Peyer's patch (tissue), 4 donors: Measurements from ENCODE around the gene RBM10. TPM values are rescaled to one million over a fixed set of nuclear protein-coding genes. Genes with fewer than 3 reads are reported as not detected.

Source experiments
- DNase-seq, 3 donors: peaks; one replicate each; pipeline ENCODE4 v3.0.0-alpha.2; 2017 to 2019
- H3K27ac ChIP-seq, 4 donors: fragments of 200-600 bp; sonication (generic); one replicate each; pipeline ENCODE4 v1.5.1; 2016 to 2019
- H3K27me3 ChIP-seq, 2 donors: fragments of 200-600 bp; sonication (generic); one replicate each; pipeline ENCODE4 v1.5.1; 2019
- H3K36me3 ChIP-seq, 3 donors: fragments of 200-600 bp; sonication (generic); one replicate each; pipeline ENCODE4 v1.5.1; 2016 to 2019
- H3K4me1 ChIP-seq, 4 donors: fragments of 200-600 bp; sonication (generic); one replicate each; pipeline ENCODE4 v1.5.1; 2016 to 2019
- H3K4me3 ChIP-seq, 4 donors: fragments of 200-600 bp; sonication (generic); 1 replicate in 3 of 4; 2 replicates in 1 of 4; pipeline ENCODE4 v1.5.1; 2016 to 2019; ENCODE audit warnings: mild to moderate bottlenecking in 1 of 4
- H3K9me3 ChIP-seq, 4 donors: fragments of 200-600 bp; sonication (generic); one replicate each; pipeline ENCODE4 v1.5.1; 2016 to 2019; ENCODE audit warnings: mild to moderate bottlenecking in 1 of 4
- CTCF ChIP-seq, 6 experiments: fragments of 450-650 bp in 4 of 6; fragments of 200-600 bp in 2 of 6; sonication (generic) in 1 of 6; IDR thresholded peaks; one replicate each; pipeline ENCODE4 v1.5.1; 2017 to 2019; ENCODE audit warnings: antibody characterized with exemption in 6 of 6, mild to moderate bottlenecking in 3 of 6, moderate library complexity in 1 of 6
- POLR2A ChIP-seq, 2 donors: fragments of 450-650 bp; IDR thresholded peaks; one replicate each; pipeline ENCODE4 v1.5.1; 2017; ENCODE audit warnings: antibody characterized with exemption in 2 of 2, mild to moderate bottlenecking in 2 of 2, moderate library complexity in 2 of 2
- total RNA-seq, 4 donors: library from RNA; depleted of rRNA; stranded (reverse); fragments of >200 nt; gene quantifications; one replicate each; pipeline ENCODE4 v1.1.0, GENCODE V29; 2016

Gene RBM10
- total RNA-seq, 4 donors from 2014 or later, result 24.9 to 47.0 (median 35.3) TPM

GRCh38 chrX:47231167-47231566 is 86.1 kb downstream of the RBM10 start:
- Histone ChIP-seq H3K36me3 (peaks cover 0 to 24% (median 0%) of the 10 kb centered on the region in 3 donors), H3K27me3 (no peaks in the 10 kb centered on the region), H3K4me3 (no peak overlapping the region), H3K4me1 (no peaks in the 10 kb centered on the region), H3K27ac (no peak overlapping the region), H3K9me3 (no peaks in the 10 kb centered on the region)
- DNase-seq, result peak in 1 of 3 donors; percentile 7
- no peak for TF ChIP-seq CTCF (IDR thresholded peaks at IDR 0.05)
- no peak for TF ChIP-seq POLR2A (IDR thresholded peaks at IDR 0.05)

GRCh38 chrX:47232197-47232802 is 87.3 kb downstream of the RBM10 start:
- no peak for TF ChIP-seq POLR2A (IDR thresholded peaks at IDR 0.05)
- TF ChIP-seq CTCF (IDR thresholded peaks at IDR 0.05), result no peak
- H3K9me3 ChIP-seq, result no peaks in the 10 kb centered on the region
- no peaks in the 10 kb centered on the region for H3K4me1 ChIP-seq
- no peaks in the 10 kb centered on the region for H3K27me3 ChIP-seq
- peak overlapping the region; percentile 90 to 100 (median 96) for H3K27ac ChIP-seq
- peaks cover 0 to 12% (median 0%) of the 10 kb centered on the region in 3 donors for H3K36me3 ChIP-seq
- no peak for DNase-seq
- H3K4me3 ChIP-seq, result peak overlapping the region; percentile 56 to 75 (median 66)

- H3K36me3 ChIP-seq, result peaks cover 0 to 10% (median 0%) of the 10 kb centered on the region in 3 donors
- no peaks in the 10 kb centered on the region for H3K4me1 ChIP-seq
- peak in 1 of 2 donors; percentile 31 for TF ChIP-seq POLR2A (IDR thresholded peaks at IDR 0.05)
- TF ChIP-seq CTCF (IDR thresholded peaks at IDR 0.05), result no peak
- peak in 2 of 3 donors; percentile 45 to 67 for DNase-seq
- H3K9me3 ChIP-seq, result no peaks in the 10 kb centered on the region
- H3K4me3 ChIP-seq, result peak within 1 kb of the TSS; percentile 56 to 75 (median 66)
- peak within 1 kb of the TSS; percentile 90 to 100 (median 96) for H3K27ac ChIP-seq
- H3K27me3 ChIP-seq, result no peaks in the 10 kb centered on the region
Observed at GRCh38 chrX:47232803-47233332, 87.8 kb downstream of the RBM10 start, which contains the start of gene USP11. Gene USP11 (plus strand): TSS chrX:47233009. CDS start chrX:47233044, 35 bp downstream.

GRCh38 chrX:47233333-47234113 is 88.5 kb downstream of the RBM10 start:
- no peak for TF ChIP-seq CTCF (IDR thresholded peaks at IDR 0.05)
- peak in 1 of 2 donors; percentile 54 for TF ChIP-seq POLR2A (IDR thresholded peaks at IDR 0.05)
- peak; percentile 93 to 98 (median 97) for DNase-seq
- peak overlapping the region; percentile 56 to 75 (median 66) for H3K4me3 ChIP-seq
- H3K27me3 ChIP-seq, result no peaks in the 10 kb centered on the region
- no peaks in the 10 kb centered on the region for H3K4me1 ChIP-seq
- H3K36me3 ChIP-seq, result peaks cover 0 to 4% (median 0%) of the 10 kb centered on the region in 3 donors
- no peaks in the 10 kb centered on the region for H3K9me3 ChIP-seq
- peak overlapping the region; percentile 90 to 100 (median 96) for H3K27ac ChIP-seq

GRCh38 chrX:47234583-47234982 is 89.6 kb downstream of the RBM10 start:
- peak overlapping the region in 3 of 4 donors; percentile 93 to 100 (median 99) for H3K27ac ChIP-seq
- H3K4me1 ChIP-seq, result no peaks in the 10 kb centered on the region
- H3K27me3 ChIP-seq, result no peaks in the 10 kb centered on the region
- TF ChIP-seq CTCF (IDR thresholded peaks at IDR 0.05) (no peak), POLR2A (IDR thresholded peaks at IDR 0.05) (no peak)
- DNase-seq, result no peak
- peak overlapping the region in 2 of 4 donors; percentile 59 to 75 for H3K4me3 ChIP-seq
- no peaks in the 10 kb centered on the region for H3K36me3 ChIP-seq
- H3K9me3 ChIP-seq, result no peaks in the 10 kb centered on the region
